HepG2 (cell line): Measurements from ENCODE around the gene SGMS1. TPM values are rescaled to one million over a fixed set of nuclear protein-coding genes. Genes with fewer than 3 reads are reported as not detected.

ENCODE experiments used
- CEBPG ChIP-seq: IDR thresholded peaks from 2 replicates; pipeline ENCODE4 v1.6.1; 2016
- DPF2 ChIP-seq: sonication (generic); formaldehyde crosslinking; IDR thresholded peaks from 2 replicates; pipeline ENCODE4 v1.4.0; 2020; ENCODE audit warnings: mild to moderate bottlenecking, low read depth, missing genetic modification reagents, borderline replicate concordance
- ELF3 ChIP-seq: IDR thresholded peaks from 2 replicates; pipeline ENCODE4 v1.6.1; 2016; ENCODE audit warnings: missing genetic modification reagents, missing compliant biosample characterization
- ETV5 ChIP-seq: IDR thresholded peaks from 2 replicates; pipeline ENCODE4 v1.6.1; 2018; ENCODE audit warnings: missing biosample characterization, missing genetic modification reagents, inconsistent platforms, borderline replicate concordance
- FIP1L1 ChIP-seq: fragments of 200-400 bp; formaldehyde crosslinking; IDR thresholded peaks from 2 replicates; pipeline ENCODE4 v1.6.1; 2018; ENCODE audit warnings: low read depth, mild to moderate bottlenecking, low read length, moderate library complexity, borderline replicate concordance; ENCODE audit not compliant: insufficient read depth
- FOXA3 ChIP-seq: IDR thresholded peaks from 2 replicates; pipeline ENCODE4 v1.6.1; 2016; ENCODE audit warnings: missing genetic modification reagents, missing compliant biosample characterization
- IRF2 ChIP-seq: IDR thresholded peaks from 2 replicates; pipeline ENCODE4 v1.6.1; 2018; ENCODE audit warnings: missing genetic modification reagents, missing compliant biosample characterization
- ISL2 ChIP-seq: sonication (generic); formaldehyde crosslinking; IDR thresholded peaks from 2 replicates; pipeline ENCODE4 v1.5.0; 2020; ENCODE audit warnings: missing genetic modification reagents
- MAFF ChIP-seq: IDR thresholded peaks from 2 replicates; pipeline ENCODE4 v1.6.1; 2011; ENCODE audit warnings: low read depth, low read length, improper control_type of control experiment
- MED13 ChIP-seq: sonication (generic); formaldehyde crosslinking; IDR thresholded peaks from 2 replicates; pipeline ENCODE4 v1.5.0; 2020; ENCODE audit warnings: missing genetic modification reagents
- MEF2D ChIP-seq: sonication (generic); formaldehyde crosslinking; IDR thresholded peaks from 2 replicates; pipeline ENCODE4 v1.5.1; 2020; ENCODE audit warnings: mild to moderate bottlenecking, missing genetic modification reagents
- NFE2 ChIP-seq: sonication (generic); formaldehyde crosslinking; IDR thresholded peaks from 2 replicates; pipeline ENCODE4 v1.4.0; 2020; ENCODE audit warnings: missing genetic modification reagents
- NR2C2 ChIP-seq: sonication (generic); formaldehyde crosslinking; IDR thresholded peaks from 2 replicates; pipeline ENCODE4 v1.4.0; 2020; ENCODE audit warnings: missing genetic modification reagents, mild to moderate bottlenecking, moderate library complexity, borderline replicate concordance
- PHF8 ChIP-seq: sonication (generic); formaldehyde crosslinking; IDR thresholded peaks from 2 replicates; pipeline ENCODE4 v1.5.0; 2020; ENCODE audit warnings: missing genetic modification reagents
- POGZ ChIP-seq: sonication (generic); formaldehyde crosslinking; IDR thresholded peaks from 2 replicates; pipeline ENCODE4 v1.4.0; 2020; ENCODE audit warnings: mild to moderate bottlenecking, missing genetic modification reagents
- ZBTB38 ChIP-seq: sonication (generic); formaldehyde crosslinking; IDR thresholded peaks from 2 replicates; pipeline ENCODE4 v1.5.1; 2020; ENCODE audit warnings: mild to moderate bottlenecking, missing genetic modification reagents
- ZNF136 ChIP-seq: sonication (generic); formaldehyde crosslinking; IDR thresholded peaks from 2 replicates; pipeline ENCODE4 v1.8.1; 2022; ENCODE audit warnings: low read depth, mild to moderate bottlenecking, moderate library complexity, missing genetic modification reagents
- ZNF207 ChIP-seq: fragments of 450-650 bp; IDR thresholded peaks from 2 replicates; pipeline ENCODE4 v1.6.1; 2016; ENCODE audit warnings: antibody characterized with exemption, borderline replicate concordance
- ZNF496 ChIP-seq: sonication (generic); formaldehyde crosslinking; IDR thresholded peaks from 2 replicates; pipeline ENCODE4 v1.8.1; 2023; ENCODE audit warnings: mild to moderate bottlenecking, moderate library complexity, missing genetic modification reagents; ENCODE audit not compliant: insufficient replicate concordance
- ZNF547 ChIP-seq: sonication (generic); formaldehyde crosslinking; IDR thresholded peaks from 2 replicates; pipeline ENCODE4 v1.5.1; 2020; ENCODE audit warnings: mild to moderate bottlenecking, missing genetic modification reagents
- ZNF644 ChIP-seq: IDR thresholded peaks from 2 replicates; pipeline ENCODE4 v1.6.1; 2016; ENCODE audit warnings: low read depth
- ZNF773 ChIP-seq: sonication (generic); formaldehyde crosslinking; IDR thresholded peaks from 2 replicates; pipeline ENCODE4 v1.4.0; 2020; ENCODE audit warnings: missing genetic modification reagents, borderline replicate concordance
- ZNF850 ChIP-seq: sonication (generic); formaldehyde crosslinking; conservative IDR thresholded peaks from 2 replicates; pipeline ENCODE4 v1.9.0; 2021; ENCODE audit warnings: mild to moderate bottlenecking, missing genetic modification reagents
- polyA plus RNA-seq, 8 experiments: library from polyadenylated mRNA; depleted of rRNA in 3 of 8; stranded (reverse) in 7 of 8; unstranded in 1 of 8; fragments of >200 nt; fragmentation: Illumina TruSeq in 4 of 8; extraction: Trizol in 4 of 8; gene quantifications; 2 replicates each; pipeline versions ENCODE4 v1.2.1 to v1.2.3, GENCODE V29; 2011 to 2016; ENCODE audit warnings: low read depth in 4 of 8, missing spikeins in 1 of 8, mixed read lengths in 1 of 8; ENCODE audit not compliant: insufficient read depth in 1 of 8
- total RNA-seq, 5 experiments: library from RNA; depleted of rRNA; stranded (reverse); fragments of >200 nt; fragmentation: Illumina TruSeq; extraction: Trizol; gene quantifications; 2 replicates each; pipeline ENCODE4 v1.2.3, GENCODE V29; 2016; ENCODE audit warnings: low read depth in 1 of 5
- TF ChIP-seq, protein P1 (sequence below): sonication (generic); formaldehyde crosslinking; IDR thresholded peaks from 2 replicates; pipeline ENCODE4 v1.4.0; 2020; ENCODE audit warnings: missing genetic modification reagents
- TF ChIP-seq, protein P2 (sequence below): IDR thresholded peaks from 2 replicates; pipeline ENCODE4 v1.6.1; 2018; ENCODE audit warnings: missing genetic modification reagents
- TF ChIP-seq, protein P3 (sequence below): sonication (generic); formaldehyde crosslinking; IDR thresholded peaks from 2 replicates; pipeline ENCODE4 v1.4.0; 2020; ENCODE audit warnings: mild to moderate bottlenecking, missing genetic modification reagents, borderline replicate concordance

Gene SGMS1
- total and polyA plus RNA-seq, 2 of the 13 experiments (the other 11 are each of a cell fraction or from before 2014, with no cell fraction given), result 6.5 to 15.1 TPM

DNA sequence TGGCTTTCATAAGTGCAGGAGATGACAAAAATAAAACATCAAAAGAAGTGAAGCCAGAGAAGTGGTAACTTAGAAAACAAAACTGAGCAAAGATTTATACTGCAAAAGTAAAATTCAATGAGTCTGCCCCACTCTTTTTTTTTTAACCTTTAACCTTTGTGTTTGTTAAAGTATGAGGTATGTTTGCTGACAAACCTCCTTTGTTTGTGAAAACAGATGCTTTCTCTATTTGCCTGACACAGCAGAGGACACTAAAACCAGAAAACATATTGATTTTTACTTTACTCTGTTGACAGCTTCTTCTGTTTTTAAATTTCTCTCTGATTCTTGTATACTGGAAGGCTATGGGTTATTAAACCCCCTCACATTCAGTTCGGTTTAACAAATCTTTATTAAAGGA lies 57.6 kb downstream of the SGMS1 start (continued):
- TF ChIP-seq PHF8 (CRISPR knock-in tag), result no peak
- TF ChIP-seq NR2C2 (CRISPR knock-in tag), result peak; percentile 26; the same call in 1 of the 2 replicates
- TF ChIP-seq FOXA3, result peak; percentile 90
- TF ChIP-seq ZNF850 (CRISPR knock-in tag), result no peak
- TF ChIP-seq MEF2D, result peak; percentile 20; the same call in 1 of the 2 replicates
- TF ChIP-seq CEBPG, result peak; percentile 30
- peak; percentile 42; the same call in 1 of the 2 replicates for TF ChIP-seq IRF2 (CRISPR knock-in tag)
- TF ChIP-seq, protein P1, sequence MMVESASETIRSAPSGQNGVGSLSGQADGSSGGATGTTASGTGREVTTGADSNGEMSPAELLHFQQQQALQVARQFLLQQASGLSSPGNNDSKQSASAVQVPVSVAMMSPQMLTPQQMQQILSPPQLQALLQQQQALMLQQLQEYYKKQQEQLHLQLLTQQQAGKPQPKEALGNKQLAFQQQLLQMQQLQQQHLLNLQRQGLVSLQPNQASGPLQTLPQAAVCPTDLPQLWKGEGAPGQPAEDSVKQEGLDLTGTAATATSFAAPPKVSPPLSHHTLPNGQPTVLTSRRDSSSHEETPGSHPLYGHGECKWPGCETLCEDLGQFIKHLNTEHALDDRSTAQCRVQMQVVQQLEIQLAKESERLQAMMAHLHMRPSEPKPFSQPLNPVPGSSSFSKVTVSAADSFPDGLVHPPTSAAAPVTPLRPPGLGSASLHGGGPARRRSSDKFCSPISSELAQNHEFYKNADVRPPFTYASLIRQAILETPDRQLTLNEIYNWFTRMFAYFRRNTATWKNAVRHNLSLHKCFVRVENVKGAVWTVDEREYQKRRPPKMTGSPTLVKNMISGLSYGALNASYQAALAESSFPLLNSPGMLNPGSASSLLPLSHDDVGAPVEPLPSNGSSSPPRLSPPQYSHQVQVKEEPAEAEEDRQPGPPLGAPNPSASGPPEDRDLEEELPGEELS (CRISPR knock-in tag), result peak; percentile 98
- TF ChIP-seq, protein P2, sequence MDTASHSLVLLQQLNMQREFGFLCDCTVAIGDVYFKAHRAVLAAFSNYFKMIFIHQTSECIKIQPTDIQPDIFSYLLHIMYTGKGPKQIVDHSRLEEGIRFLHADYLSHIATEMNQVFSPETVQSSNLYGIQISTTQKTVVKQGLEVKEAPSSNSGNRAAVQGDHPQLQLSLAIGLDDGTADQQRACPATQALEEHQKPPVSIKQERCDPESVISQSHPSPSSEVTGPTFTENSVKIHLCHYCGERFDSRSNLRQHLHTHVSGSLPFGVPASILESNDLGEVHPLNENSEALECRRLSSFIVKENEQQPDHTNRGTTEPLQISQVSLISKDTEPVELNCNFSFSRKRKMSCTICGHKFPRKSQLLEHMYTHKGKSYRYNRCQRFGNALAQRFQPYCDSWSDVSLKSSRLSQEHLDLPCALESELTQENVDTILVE (CRISPR knock-in tag), result no peak
- peak; percentile 5; the same call in 1 of the 2 replicates for TF ChIP-seq POGZ (CRISPR knock-in tag)
- no peak for TF ChIP-seq MED13 (CRISPR knock-in tag)
- no peak for TF ChIP-seq ZNF773 (CRISPR knock-in tag)
- no peak for TF ChIP-seq ZNF644 (CRISPR knock-in tag)
- TF ChIP-seq ELF3 (CRISPR knock-in tag), result peak; percentile 47; the same call in 1 of the 2 replicates
- TF ChIP-seq ETV5 (CRISPR knock-in tag), result no peak
- no peak for TF ChIP-seq ZNF207
- TF ChIP-seq MAFF, result peak; percentile 68
- peak; percentile 83 for TF ChIP-seq ISL2 (CRISPR knock-in tag)
- TF ChIP-seq ZBTB38 (CRISPR knock-in tag), result no peak
- no peak for TF ChIP-seq ZNF136
- TF ChIP-seq DPF2 (CRISPR knock-in tag), result no peak
- no peak for TF ChIP-seq NFE2 (CRISPR knock-in tag)
- TF ChIP-seq FIP1L1, result no peak
- TF ChIP-seq ZNF547 (CRISPR knock-in tag), result no peak
- no peak for TF ChIP-seq ZNF496
- TF ChIP-seq, protein P3, sequence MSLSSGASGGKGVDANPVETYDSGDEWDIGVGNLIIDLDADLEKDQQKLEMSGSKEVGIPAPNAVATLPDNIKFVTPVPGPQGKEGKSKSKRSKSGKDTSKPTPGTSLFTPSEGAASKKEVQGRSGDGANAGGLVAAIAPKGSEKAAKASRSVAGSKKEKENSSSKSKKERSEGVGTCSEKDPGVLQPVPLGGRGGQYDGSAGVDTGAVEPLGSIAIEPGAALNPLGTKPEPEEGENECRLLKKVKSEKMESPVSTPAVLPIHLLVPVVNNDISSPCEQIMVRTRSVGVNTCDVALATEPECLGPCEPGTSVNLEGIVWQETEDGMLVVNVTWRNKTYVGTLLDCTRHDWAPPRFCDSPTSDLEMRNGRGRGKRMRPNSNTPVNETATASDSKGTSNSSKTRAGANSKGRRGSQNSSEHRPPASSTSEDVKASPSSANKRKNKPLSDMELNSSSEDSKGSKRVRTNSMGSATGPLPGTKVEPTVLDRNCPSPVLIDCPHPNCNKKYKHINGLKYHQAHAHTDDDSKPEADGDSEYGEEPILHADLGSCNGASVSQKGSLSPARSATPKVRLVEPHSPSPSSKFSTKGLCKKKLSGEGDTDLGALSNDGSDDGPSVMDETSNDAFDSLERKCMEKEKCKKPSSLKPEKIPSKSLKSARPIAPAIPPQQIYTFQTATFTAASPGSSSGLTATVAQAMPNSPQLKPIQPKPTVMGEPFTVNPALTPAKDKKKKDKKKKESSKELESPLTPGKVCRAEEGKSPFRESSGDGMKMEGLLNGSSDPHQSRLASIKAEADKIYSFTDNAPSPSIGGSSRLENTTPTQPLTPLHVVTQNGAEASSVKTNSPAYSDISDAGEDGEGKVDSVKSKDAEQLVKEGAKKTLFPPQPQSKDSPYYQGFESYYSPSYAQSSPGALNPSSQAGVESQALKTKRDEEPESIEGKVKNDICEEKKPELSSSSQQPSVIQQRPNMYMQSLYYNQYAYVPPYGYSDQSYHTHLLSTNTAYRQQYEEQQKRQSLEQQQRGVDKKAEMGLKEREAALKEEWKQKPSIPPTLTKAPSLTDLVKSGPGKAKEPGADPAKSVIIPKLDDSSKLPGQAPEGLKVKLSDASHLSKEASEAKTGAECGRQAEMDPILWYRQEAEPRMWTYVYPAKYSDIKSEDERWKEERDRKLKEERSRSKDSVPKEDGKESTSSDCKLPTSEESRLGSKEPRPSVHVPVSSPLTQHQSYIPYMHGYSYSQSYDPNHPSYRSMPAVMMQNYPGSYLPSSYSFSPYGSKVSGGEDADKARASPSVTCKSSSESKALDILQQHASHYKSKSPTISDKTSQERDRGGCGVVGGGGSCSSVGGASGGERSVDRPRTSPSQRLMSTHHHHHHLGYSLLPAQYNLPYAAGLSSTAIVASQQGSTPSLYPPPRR (CRISPR knock-in tag), result peak; percentile 57; the same call in 1 of the 2 replicates
